Stimulated activated CD8-positive, alpha-beta memory T cell treated with anti-CD3 and anti-CD28 coated beads, Interleukin-7, amount 100 ng/mL, for 24 hours (primary cell): ENCODE data around the gene ATF6.

Experiments
- DNase-seq: peaks from one replicate; pipeline ENCODE4 v3.0.0-alpha.2; 2020; ENCODE audit warnings: low read depth

Gene ATF6

DNA sequence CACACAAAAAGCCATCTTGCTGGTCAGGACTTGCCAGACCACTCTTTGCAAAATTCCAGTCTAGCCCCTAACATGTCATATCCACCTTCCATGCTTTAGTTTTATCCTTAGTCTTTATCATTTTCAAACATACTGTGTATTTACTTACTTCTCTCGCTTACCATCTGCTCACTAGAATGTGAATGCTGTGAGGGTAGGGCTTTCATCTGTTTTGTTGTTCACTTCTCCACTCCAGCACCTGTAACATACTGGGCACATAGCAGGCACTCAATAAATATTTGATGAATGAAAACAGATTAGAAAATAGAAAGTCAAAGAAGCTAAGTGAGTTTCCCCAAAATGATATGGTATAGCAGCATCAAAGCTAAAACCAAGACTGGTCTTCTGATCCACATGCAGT lies 177.6 kb downstream of the ATF6 start:
- no peak for DNase-seq

DNA sequence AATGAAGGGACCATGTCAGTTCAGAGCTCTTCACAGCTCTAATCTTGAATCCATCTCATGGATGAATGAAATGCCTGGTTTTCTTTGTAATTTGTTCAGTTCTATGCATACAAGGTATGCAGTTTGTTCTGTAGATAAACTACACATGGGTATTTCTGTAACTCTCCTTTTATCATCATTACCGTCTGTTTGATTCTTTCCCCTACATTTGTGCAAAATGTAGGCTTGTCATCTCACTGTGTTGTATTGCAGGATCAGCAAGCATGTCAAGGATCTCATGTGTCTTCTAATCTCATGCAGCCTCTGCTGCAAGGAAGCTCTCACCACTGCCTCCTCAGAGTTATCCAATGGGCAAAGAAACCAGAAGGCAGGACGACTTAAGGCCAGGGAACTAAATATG lies 178.3 kb downstream of the ATF6 start:
- DNase-seq, result no peak

DNA sequence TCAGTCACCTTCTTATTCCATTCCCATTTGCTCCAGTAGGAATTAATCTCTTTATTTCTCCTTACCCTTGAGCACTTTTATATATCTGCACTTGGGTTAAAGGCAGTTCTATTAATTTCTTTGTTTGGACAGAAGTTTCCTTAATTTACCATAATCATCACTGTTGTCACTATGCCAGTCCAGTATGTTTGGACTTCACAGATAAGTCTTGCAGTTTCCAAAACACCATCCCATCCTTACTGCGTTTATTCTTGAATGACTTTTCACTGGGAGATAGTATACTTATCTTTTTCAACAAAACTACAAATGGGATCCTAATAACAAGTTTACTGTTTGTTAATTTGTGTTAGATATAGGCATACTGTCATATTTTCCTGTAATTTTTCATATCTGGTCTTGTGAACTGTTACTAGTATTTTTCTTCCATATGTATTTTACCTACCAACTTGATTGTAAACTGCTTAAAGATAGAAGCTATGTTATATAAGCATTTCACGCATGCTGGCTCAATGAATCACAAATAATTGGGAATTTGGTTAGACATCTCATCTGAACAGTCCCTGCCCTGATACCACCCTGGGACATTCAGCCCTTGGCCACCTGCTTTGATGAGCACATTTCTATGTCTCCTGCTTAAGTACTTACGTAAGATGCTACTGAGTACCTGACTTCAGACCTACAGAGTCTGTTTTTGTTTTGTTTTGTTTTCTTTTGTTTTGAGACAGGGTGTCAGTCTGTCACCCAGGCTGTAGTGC lies 179.4 kb downstream of the ATF6 start:
- DNase-seq, result no peak

DNA sequence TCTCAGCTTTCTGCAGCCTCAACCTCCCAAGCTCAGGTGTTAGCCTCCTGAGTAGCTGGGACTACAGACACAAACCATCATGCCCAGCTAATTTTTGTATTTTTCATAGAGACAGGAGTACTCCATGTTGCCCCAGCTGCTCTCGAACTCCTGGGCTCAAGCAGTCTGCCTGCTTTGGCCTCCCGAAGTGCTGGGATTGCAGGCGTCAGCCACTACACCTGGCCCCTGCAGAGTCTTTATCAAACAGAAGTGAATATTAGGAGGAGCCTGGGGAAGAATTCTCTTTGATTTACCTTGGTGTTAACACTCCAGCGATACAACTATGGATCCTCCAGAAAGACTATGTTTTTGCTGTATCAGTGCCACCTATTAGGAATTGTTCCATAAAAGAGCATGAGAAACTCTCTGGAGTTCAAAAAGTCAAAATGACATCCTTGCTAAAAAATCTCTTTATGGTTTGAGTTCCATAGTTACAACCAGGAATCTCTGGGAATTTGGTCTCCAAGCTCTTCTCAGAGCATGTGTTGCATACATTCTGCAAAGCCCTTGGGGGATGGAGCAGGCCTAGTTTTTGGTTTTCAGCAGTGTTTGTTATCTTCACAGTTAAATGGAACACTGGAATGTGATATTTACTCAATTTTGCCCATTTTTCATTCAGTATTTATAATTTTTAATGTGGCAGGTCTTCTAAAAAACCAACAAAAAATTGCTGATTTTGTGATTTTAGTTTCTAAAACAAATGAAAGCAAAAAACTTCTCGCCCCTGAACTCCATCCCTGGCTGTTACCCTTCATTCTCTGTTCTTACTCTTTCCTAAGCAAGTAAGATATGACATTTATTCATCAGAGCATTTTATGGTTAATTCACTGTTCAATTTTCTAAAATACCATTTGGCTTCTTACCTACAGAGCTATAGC lies 180.2 kb downstream of the ATF6 start:
- no peak for DNase-seq

DNA sequence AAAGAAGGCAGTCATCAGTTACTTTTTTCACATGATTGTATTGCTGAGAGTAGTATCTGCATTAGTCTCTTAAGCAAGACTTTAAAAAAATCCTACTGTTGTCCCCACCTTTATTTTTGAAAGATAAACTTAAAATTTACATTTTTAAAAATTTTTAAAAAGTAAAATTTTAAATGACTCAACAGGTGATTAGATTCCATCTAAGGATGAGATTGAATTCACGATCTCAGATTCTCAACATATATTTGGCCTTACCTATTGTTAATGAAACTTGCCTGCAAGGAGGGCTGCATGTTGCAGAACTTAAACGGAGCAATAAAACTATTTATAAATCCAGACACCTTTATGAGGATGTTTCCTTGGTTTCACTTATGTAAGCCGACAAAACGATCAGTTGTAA lies 182.3 kb downstream of the ATF6 start:
- DNase-seq, result no peak

DNA sequence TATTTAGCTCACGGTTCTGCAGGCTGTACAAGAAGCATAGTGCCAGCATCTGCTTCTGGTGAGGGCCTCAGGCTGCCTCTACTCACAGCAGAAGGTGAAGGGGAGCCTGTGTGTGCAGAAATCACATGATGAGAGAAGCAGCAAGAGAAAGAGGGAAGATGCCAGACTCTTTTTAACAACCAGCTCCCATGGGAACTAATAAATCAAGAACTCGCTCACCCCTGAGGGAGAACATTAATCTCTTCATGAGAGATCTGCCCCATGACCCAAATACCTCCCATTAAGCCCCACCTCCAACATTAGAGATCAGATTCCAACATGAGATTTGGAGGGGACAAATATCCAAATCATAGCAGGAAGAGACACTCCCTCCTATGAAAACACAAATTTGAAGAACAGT lies 183.4 kb downstream of the ATF6 start:
- no peak for DNase-seq

DNA sequence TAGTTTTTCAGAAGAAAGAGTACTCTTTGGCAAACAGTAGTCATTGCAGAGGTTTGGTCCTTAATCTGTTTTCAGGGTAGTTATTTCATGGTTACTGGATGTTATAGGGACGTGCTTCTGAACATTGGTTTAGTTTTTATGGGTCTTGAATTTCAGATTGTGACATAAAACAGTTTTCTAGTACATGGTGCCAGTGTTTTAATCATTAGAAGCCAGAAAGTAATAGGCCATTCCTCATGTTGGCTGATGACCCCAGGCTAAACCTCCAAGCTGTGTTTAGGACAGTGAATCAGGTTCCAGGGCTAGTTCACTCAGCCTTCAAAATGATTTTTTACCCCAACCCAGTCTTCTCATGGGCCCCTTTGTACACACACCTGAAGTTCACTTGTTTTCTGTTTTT lies 184.3 kb downstream of the ATF6 start:
- DNase-seq, result no peak

DNA sequence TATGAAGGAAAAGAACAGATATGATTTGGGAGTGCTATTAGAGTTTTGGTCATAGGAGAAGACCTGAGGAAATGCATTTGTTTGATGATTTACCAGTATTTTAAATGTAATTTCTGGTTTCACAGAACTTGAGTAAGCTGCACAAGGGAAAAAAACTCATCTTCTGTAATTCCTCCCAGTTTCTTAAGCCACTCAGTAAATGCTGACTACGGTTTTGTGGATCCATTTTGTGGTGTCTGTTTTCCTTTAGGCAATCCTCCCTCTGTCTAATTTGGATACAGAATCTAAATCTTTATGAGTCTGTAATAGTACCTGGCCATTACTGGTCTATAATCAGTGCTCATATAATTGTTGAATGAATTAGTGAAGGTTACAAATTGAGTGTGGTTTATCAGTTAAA lies 185.5 kb downstream of the ATF6 start:
- no peak for DNase-seq

DNA sequence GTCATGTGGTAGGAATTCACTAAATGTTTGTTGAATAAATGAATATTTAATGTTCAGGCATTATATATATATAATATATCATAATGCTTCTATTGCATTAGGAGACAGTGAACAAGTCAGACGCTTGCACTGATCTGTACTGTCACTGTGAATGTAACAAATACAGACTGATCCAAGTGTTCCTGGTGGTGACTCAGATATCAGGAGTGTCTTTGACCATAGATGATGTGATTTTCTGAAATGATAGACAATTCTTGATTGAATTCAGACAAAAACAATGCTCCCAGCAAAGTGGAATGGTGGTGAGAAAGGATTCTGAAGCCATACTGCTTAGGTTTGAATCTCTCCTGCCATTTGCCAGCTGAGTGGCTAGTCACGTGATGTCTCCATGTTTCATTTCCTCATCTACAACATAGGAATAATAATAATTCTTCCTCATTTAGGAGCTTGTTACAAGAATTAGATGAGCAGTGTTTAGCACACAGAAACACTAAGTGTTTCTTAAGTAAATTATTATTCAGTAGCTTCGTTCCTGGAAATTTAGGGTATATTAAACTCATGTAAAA lies 186.6 kb downstream of the ATF6 start:
- no peak for DNase-seq

DNA sequence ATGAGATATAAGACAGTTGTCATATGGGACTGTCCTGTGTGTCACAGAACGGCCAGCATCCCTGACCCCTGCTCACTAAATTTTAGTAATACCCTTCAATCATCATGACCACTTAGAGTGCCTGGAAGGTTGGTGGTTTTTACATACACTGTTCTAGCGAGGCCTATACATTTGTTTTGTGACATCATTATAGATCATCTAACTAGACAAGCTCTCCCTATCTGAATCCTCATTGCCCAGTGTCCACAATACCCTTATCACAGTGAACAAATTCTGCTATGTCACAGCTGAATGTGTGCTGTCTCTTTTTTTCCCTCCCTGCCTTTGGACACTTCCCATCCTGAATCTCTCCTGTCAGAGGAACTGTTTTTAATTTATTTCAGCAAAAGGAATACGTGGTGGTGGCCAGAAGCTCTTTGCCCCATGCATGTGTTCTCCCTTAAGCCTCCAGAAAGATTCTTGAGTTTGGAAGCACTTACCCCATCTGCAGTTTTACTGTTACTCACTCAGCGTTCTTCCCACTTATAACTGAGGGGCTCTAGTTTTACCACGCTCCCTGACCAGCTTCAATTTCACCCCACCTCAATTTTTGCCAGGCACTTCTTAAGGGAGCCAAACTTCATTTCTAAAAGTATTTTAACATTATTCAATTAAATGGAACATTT lies 187.3 kb downstream of the ATF6 start:
- DNase-seq, result no peak

DNA sequence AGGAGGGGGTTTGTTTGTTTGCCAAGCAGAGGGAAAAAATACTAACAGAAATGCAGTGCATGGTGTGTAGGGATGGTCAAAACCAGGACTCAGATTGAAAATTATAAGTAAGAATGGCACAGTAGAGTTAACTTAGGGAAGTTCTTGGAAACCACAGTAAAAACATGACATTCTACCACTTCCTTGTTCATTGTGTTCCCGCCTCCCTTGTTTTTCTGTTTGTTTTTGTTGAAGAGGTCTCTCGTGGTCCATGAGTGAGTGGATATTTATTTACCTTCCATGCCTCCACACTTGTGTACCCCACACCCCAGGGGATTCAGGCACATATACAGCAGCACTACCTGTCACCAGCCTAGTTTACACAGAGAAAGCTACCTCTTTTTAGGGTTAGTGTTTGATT lies 187.9 kb downstream of the ATF6 start:
- DNase-seq, result no peak

DNA sequence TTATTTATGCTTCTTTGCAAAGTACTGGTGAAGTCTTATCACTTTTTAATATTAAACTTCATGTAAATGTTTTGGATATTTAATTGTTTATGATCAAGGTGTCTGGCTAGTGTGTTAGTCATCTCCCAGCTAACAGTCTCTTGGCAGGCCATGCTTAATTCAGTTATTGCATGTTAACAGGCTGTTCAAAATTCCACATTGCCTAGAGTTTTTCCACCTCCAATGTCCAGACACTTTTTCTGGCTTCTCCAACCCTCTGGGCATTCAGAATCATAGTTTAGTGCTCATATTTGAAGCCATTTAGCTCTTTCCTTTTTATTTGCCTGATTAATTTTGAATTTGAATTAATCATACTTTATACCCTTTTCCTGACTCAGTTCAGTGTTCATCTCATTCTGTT lies 188.3 kb downstream of the ATF6 start:
- DNase-seq, result no peak

DNA sequence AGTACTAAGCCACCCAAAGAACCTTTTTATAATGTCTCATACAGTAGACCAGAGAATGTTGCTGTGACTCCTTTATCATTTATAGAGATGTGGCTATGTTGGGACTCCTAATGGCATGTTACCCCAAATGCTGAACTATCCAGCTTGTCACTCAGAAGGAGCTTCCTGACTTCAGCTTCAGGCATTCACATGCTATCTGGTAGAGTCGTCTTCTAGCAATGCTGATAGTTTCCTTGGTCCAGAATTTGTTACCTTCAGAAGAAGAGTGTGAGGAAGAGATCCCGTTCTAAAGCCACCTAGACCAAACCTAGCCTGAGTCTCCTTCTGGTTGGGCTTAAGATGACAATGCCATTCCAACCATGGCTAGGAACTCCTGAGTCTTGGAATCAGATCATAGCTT lies 189.5 kb downstream of the ATF6 start:
- no peak for DNase-seq

DNA sequence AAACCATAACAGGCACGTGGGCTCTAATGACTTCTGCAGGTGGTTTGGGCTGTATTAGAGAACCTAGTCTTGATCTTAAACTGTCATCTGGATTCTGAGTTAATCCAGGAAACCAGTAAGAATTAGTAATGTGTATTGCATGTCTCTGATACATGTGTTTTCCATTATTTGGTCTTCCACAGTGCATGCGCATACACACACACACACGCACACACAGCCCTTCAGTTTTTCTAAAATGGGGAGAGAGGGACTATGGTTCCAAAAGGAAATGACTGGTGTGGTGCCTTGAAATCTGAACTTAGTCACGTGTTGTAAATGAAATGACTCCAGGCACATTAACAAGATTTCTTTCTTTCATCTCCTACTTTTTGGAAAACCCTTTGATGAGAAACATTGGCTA lies 190.0 kb downstream of the ATF6 start:
- no peak for DNase-seq

DNA sequence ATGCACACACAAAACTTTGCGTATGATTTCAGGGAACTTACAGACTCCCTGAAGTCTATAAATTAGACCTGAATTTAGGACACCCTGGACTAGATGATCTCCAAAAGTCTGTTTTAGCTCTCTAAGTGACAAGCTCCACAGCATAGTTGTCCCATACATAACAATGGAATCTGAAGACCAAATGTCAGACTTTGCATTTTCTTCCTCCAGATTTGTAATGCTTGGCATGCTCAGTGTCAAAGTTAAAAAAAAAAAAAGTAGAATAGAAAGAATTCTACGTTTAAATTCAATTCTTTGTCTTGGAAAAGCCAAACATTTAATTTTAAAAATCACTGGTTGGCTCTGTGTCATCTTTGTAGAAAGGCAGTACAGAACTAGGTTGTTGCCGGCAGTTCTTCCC lies 190.8 kb downstream of the ATF6 start:
- no peak for DNase-seq

DNA sequence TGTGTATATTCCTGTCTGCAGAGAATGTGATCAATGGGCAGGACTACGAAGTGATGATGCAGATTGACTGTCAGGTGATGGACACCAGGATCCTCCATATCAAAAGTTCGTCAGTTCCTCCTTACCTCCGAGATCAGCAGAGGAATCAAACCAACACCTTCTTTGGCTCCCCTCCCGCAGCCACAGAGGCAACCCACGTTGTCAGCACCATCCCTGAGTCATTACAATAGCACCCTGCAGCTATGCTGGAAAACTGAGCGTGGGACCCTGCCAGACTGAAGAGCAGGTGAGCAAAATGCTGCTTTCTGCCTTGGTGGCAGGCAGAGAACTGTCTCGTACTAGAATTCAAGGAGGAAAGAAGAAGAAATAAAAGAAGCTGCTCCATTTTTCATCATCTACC lies 192.3 kb downstream of the ATF6 start:
- DNase-seq, result no peak

DNA sequence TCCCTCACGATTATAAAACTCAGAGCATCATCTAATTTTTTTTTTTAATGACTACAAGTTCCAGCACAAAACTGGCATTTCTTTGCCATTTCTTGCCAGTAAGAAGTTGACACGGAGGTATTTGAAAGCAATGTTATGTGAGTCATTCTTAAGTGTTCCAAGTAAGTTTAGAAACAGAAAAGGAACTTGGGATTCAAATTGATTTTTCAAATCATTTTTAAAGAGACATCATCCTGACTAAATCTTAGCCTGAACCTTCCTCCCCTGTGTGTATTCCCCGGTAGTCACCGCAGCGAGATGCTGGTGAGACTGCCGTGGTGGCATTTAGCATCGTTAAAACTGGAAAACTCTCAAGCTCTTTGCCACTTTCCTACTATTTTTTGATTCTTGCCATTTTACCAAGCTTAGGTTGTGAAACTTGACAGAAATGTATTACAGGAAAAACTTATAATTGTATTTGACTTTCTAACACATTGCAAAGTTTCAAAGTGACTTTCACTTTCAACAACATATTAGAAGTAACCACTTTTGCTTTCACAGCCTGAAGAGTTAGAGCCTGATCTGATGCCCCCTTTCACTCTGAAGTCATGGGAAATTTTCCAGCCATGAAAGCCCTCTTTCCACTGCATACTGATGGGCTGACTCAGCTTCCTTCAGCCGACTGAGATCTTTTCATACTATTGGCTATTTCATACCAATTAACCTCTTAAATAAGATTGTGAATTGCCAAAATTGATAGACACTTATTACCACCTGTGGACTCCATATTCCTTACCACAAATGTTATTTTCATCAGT lies 196.2 kb downstream of the ATF6 start:
- no peak for DNase-seq

DNA sequence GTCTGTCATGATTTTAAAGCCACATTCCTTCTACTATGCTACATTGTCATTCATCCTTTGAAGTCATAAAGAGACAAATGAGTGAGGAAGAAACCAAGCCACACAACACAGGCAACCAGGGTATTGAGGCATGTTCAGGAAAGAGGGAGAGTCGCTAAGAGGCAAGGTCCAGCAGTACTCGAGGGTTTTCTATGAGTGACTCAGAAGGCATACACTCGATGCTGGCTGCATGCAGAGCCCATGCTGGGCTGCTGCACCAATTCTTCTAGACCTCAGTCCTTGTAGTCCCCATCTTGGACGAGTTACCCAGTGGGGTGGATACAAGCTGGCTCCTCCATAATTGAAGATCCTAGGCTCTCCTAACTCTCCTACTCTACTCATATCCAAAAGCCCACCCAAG lies 199.9 kb downstream of the ATF6 start:
- DNase-seq, result no peak

DNA sequence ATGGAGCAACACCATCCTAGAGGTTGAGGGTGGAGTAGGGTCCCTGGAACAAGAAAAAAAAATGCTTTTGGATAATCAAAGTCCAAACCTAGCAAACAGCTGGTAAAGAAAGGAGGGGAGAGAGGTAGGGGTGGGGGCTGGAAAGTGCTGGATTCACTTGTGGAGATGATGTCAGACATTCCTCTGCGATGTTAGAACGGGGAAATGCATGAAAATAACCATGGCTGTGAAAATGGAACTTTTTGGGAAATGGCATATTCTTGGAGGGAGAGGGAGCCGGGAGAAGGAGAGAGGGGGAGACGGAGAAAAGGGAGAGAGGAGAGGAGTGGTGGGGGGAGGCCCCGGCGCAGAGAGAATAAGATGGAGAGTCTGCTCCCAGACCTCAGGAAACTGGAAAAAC lies 203.9 kb downstream of the ATF6 start:
- DNase-seq, result no peak

DNA sequence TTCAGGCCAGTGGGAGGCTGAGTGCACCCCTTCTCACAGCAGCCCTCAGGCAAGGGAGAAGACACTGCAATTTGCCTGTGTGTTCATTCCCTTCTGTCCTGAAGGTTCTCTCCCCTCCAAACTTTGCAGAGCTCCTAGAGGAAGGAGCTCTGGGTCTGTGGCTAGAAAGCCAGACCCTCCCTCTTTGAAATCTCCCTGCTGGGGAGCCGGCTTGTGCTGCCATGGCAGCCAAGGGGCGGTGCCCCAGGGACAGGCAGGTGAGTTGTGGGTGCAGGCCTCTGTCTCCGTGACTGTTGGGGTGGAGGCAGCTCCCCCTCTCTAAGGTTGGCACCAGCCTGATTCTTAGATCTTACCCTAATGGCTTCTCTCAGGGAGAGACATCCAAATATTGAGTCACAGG lies 204.5 kb downstream of the ATF6 start:
- no peak for DNase-seq

DNA sequence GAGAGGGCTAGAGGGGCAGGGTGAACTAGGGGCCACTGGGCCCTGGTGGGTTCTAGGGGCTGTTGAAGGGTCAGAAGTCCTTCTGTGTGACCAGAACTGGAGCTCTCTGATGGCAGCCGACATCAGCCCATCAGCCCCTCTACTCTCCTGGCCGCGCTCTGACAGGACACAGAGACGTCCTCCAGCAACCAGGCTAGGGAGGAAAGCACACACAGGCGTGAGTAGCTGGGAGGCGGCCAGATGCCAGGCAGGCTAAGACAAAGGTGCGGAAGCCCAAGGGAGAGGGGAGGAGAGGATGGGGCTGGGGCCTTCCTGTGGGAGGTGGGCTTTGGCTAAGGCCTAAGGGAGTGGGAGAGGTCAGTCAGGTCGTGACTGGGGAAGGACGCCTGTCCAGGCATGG lies 206.7 kb downstream of the ATF6 start:
- no peak for DNase-seq
